ENCODE measurements around the gene TMEM203. TPM values are rescaled to one million over a fixed set of nuclear protein-coding genes. Genes with fewer than 3 reads are reported as not detected.

Gene TMEM203
- total and polyA plus RNA-seq, 2 of the 4 experiments (the other 2 are of a cell fraction), result 18.8 to 40.6 TPM

DNA sequence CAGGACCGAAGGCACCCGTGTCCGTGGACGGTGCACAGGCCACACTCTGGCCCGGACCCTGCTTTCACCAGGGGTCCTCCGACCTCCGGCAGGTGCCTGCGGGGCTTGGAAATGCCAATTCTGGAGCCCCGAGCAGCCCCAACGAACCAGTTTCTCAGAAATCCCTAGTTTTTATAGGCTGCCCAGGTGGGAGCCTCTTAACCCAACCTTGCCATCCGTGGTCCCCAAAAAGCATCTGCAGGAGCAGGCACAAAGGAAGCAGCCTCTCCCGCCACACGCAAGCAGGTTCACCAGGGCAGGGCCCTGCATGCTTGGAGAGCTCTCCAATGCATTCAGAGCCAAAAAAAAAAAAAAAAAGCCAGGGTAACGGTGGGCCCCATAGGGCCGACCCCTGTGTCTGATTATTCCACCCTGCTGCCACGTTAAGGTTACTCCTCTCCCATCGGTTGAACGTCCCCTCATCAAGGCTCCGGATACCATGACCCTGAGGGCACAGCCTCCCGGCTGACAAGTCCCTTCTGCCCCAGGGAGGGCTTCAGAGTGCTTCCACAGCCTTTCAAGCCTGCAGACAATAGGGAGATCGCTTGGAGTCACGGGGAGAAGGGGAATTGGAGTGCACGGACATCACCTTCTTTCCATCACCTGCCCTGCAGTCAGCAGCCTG lies 4.1 kb downstream of the TMEM203 start (continued):
- no peak for TF ChIP-seq CEBPB (IDR thresholded peaks at IDR 0.05; ENCODE audit: low read depth, low read length)

DNA sequence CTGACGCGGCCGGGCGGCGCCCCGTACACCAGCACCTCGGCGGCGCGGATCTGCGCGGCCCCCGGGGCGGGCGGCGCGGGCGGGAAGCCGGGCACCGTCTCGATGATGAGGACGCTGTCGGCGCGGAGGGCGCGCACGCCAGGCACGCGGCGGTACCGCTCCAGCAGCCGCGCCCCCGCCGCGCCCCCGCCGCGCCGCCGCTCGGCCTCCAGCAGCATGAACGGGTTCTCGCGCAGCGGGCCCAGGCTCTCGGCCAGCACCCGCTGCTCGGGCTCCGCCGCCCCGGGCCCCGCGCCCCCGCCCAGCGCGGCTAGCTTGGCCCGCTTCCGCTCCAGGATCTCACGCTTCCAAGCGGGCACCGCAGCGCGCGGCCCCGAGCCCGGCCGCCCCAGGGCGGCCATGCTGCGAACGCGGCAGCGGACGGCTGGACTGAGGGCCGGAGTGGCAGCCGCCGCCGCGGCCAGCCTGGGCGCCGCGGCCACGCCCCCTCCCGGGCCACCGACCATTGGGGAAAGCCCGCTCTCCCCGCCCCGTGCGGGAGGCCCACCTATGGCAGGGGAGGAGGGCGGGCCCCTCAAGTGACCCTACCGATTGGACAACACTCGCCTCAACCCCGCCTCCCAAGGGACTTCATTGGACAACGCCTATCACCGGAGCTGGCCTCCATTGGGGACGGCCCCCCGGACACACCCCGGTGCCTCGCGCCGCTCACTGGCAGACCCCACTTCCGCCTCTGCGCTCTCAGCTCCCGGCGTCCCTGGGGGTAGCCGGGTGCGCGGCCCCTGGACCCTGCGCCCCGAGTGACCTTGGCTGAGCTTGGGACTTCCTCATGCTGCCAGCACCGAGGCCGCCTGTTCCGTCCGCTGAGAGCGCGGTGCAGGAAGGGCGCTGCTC lies 4.9 kb downstream of the TMEM203 start, which contains the start of gene TPRN:
TSS of gene TPRN (minus strand) at position 431 of the 894 bp plus-strand sequence. CDS start at position 401, 30 bp downstream.
- peak within 1 kb of the TSS; percentile 98 for H2AK5ac ChIP-seq (ENCODE audit: low read depth, low read length)
- H3K4me2 ChIP-seq (ENCODE audit: low read depth, low read length), result peak within 1 kb of the TSS; percentile 86
- H3K27me3 ChIP-seq (ENCODE audit: control insufficient read depth, insufficient read depth, low read length), result no peaks in the 10 kb centered on the region
- no peak within 1 kb of the TSS for H3K18ac ChIP-seq (ENCODE audit: low read depth, low read length)
- no peaks in the 10 kb centered on the region for H3K36me3 ChIP-seq (ENCODE audit: control insufficient read depth, insufficient read depth, low read length)
- peak within 1 kb of the TSS; percentile 88 for H3K4me3 ChIP-seq (ENCODE audit: insufficient read depth, low read depth, low read length)
- H3K27ac ChIP-seq (ENCODE audit: insufficient read depth, low read length), result peak within 1 kb of the TSS; percentile 91
- peak within 1 kb of the TSS; percentile 83 for H4K5ac ChIP-seq (ENCODE audit: low read depth, low read length)
- H2AK9ac ChIP-seq (replicated peaks; ENCODE audit: low read depth, low read length, poor library complexity), result peak within 1 kb of the TSS; percentile 94
- in situ Hi-C loops (cut with MboI; ENCODE audit: low sequenced_read_pairs), result no loop called here
- H2BK5ac ChIP-seq (ENCODE audit: low read depth, low read length, poor library complexity, severe bottlenecking), result peak within 1 kb of the TSS; percentile 61
- intact Hi-C loops (cut with micrococcal nuclease), result loop anchor here (1.0 kb wide), 1 partner anchor 11 kb away; no protein-coding TSS in a partner anchor
- peak within 1 kb of the TSS; percentile 93; the same call in 1 of the 2 replicates for H4K91ac ChIP-seq (ENCODE audit: insufficient read depth, low read depth, low read length)
- peaks cover 37% of the 10 kb centered on the region for H4K20me1 ChIP-seq (ENCODE audit: insufficient read depth, low read length)
- no TSS peak for BruUV-seq (replicated peaks)
- dilution Hi-C loops (cut with HindIII; ENCODE audit: low sequenced_read_pairs, unreplicated experiment), result no loop called here
- ATAC-seq (ENCODE audit: low read depth) (peak; percentile 96), DNase-seq (peak; percentile 98)
- H3K79me1 ChIP-seq (ENCODE audit: low read depth in 1 of 2, low read length in 2 of 2), result peaks cover 27 to 80% of the 10 kb centered on the region in 2 experiments
- H3K9me3 ChIP-seq (ENCODE audit: control insufficient read depth, insufficient read depth, low read length), result no peaks in the 10 kb centered on the region
- peak within 1 kb of the TSS; percentile 93 for H3K14ac ChIP-seq (replicated peaks; ENCODE audit: low read depth, low read length)
- CTCF ChIA-PET, result no interaction called here
- POLR2A ChIA-PET (ENCODE audit: unreplicated experiment), result interaction anchor here (0.6 to 0.9 kb wide), 3 partner anchors 11 to 40 kb away, joined by 3 to 16 read pairs (median 4); partner anchors contain the start of gene SSNA1
- peak within 1 kb of the TSS; percentile 97 for H3K4ac ChIP-seq (ENCODE audit: low read depth, low read length)
- H2AFZ ChIP-seq (replicated peaks; ENCODE audit: low read length, poor library complexity), result peak within 1 kb of the TSS; percentile 100
- H3K9ac ChIP-seq (ENCODE audit: low read depth, low read length), result peak within 1 kb of the TSS; percentile 93
- no peak within 1 kb of the TSS for H2BK15ac ChIP-seq (ENCODE audit: low read depth, low read length)
- 0 out of 2 replicates have a peak, but pooled peaks cover 2% of the 10 kb centered on the region for H3K9me1 ChIP-seq (ENCODE audit: insufficient read depth, low read length)
- peak within 1 kb of the TSS; percentile 68 for H3K23ac ChIP-seq (ENCODE audit: low read depth, low read length)
- no peak within 1 kb of the TSS for H2BK20ac ChIP-seq (ENCODE audit: low read depth, low read length)
- H2BK120ac ChIP-seq (ENCODE audit: low read depth, low read length), result no peak within 1 kb of the TSS
- 1% methylated on average over 36 of the region's 118 CpGs; no CpG with 5 or more reads in 1 of the 2 experiments for WGBS, 2 experiments (ENCODE audit: extremely low coverage in 2 of 2, insufficient read length in 1 of 2)
- H4K8ac ChIP-seq (ENCODE audit: low read depth in 2 of 2, low read length in 2 of 2), result peak within 1 kb of the TSS; percentile 97 to 98
- H3K56ac ChIP-seq (ENCODE audit: extremely low read depth, insufficient read depth, low read length), result peak within 1 kb of the TSS; percentile 25; the same call in 1 of the 2 replicates
- peaks cover 21% of the 10 kb centered on the region for H3K4me1 ChIP-seq (ENCODE audit: control insufficient read depth, insufficient read depth, low read length)
- TF ChIP-seq SMC3 (IDR thresholded peaks at IDR 0.05; ENCODE audit: low read depth, low read length), result no peak
- peak; percentile 7; the same call in 1 of the 2 replicates for TF ChIP-seq BHLHE40 (IDR thresholded peaks at IDR 0.05; ENCODE audit: low read depth, low read length)
- no peak for TF ChIP-seq RCOR1 (IDR thresholded peaks at IDR 0.05; ENCODE audit: insufficient replicate concordance, low read length)
- peak; percentile 55; the same call in 1 of the 2 replicates for TF ChIP-seq MAZ (IDR thresholded peaks at IDR 0.05; ENCODE audit: borderline replicate concordance, low read depth, low read length)
- TF ChIP-seq NFE2L2 (IDR thresholded peaks at IDR 0.05; ENCODE audit: low read depth, low read length), result no peak
- peak; percentile 71; the same call in 1 of the 2 replicates for TF ChIP-seq MXI1 (IDR thresholded peaks at IDR 0.05; ENCODE audit: borderline replicate concordance, low read depth, low read length)
- peak; percentile 84 for TF ChIP-seq USF2 (IDR thresholded peaks at IDR 0.05; ENCODE audit: low read depth, low read length)
- TF ChIP-seq CTCF (conservative IDR thresholded peaks at IDR 0.05; ENCODE audit: low read depth, low read length), result no peak
- no peak for TF ChIP-seq RFX5 (IDR thresholded peaks at IDR 0.05; ENCODE audit: low read depth, low read length)

Data from IMR-90 (cell line).